ENCODE results near the gene CXCL13.

DNA sequence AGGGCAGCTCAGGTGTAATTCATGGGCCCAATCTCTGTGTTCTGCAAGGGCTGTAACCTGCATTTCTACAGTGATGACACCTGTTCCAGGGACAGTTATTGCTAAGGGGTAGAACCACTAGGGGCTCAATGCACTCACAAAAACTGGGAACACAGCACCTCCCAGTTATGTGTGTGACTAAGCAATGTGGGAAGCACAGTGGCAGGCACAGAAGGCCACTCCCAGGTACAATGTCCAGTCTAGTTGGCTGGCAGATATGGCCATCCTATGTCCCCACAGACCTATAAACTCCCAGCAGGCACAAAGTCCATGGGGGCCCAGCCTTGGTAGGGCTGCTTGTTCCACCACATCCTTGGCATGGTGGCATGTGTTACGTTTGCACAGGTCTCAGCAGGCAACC, 25.7 kb downstream of the CXCL13 start:
- TF ChIP-seq, protein P1, sequence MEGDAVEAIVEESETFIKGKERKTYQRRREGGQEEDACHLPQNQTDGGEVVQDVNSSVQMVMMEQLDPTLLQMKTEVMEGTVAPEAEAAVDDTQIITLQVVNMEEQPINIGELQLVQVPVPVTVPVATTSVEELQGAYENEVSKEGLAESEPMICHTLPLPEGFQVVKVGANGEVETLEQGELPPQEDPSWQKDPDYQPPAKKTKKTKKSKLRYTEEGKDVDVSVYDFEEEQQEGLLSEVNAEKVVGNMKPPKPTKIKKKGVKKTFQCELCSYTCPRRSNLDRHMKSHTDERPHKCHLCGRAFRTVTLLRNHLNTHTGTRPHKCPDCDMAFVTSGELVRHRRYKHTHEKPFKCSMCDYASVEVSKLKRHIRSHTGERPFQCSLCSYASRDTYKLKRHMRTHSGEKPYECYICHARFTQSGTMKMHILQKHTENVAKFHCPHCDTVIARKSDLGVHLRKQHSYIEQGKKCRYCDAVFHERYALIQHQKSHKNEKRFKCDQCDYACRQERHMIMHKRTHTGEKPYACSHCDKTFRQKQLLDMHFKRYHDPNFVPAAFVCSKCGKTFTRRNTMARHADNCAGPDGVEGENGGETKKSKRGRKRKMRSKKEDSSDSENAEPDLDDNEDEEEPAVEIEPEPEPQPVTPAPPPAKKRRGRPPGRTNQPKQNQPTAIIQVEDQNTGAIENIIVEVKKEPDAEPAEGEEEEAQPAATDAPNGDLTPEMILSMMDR (IDR thresholded peaks at IDR 0.05): no peak
- TF ChIP-seq EZH2 (IDR thresholded peaks at IDR 0.05) (no peak), EZH2phosphoT487 (IDR thresholded peaks at IDR 0.05) (no peak)

Data from neural progenitor cell (in vitro differentiated cells).